BJ (cell line): ENCODE measurements around the gene AMZ1. TPM values are rescaled to one million over a fixed set of nuclear protein-coding genes. Genes with fewer than 3 reads are reported as not detected.

Experiments
- CTCF ChIA-PET: fragments of 350-600 bp; formaldehyde crosslinking; extraction: SDS; loops from one replicate; lab custom pipeline; 2021; ENCODE audit warnings: antibody characterized with exemption, inconsistent platforms; lab: Yijun Ruan, JAX
- POLR2A ChIA-PET: fragments of 300-600 bp; sonication (Branson Sonifier 250); formaldehyde crosslinking; extraction: SDS; loops from one replicate; lab custom pipeline; 2021; ENCODE audit warnings: antibody characterized with exemption; lab: Charles Lee
- DNase-seq: peaks from one replicate; pipeline ENCODE4 v3.0.0-alpha.2; 2011; ENCODE audit warnings: low read depth
- H3K27me3 ChIP-seq: 2 replicates; pipeline ENCODE4 v1.6.0; 2011; ENCODE audit warnings: low read length; ENCODE audit not compliant: control insufficient read depth, insufficient read depth
- H3K36me3 ChIP-seq: 2 replicates; pipeline ENCODE4 v1.5.1; 2011; ENCODE audit warnings: low read length; ENCODE audit not compliant: control insufficient read depth, insufficient read depth
- H3K4me3 ChIP-seq: 2 replicates; pipeline ENCODE4 v1.5.1; 2011; ENCODE audit warnings: low read depth, mild to moderate bottlenecking, control low read depth, low read length
- polyA plus RNA-seq: library from polyadenylated mRNA; depleted of rRNA; stranded (reverse); fragments of >200 nt; gene quantifications from 2 replicates; pipeline ENCODE4 v1.2.3, GENCODE V29; 2011
- TF ChIP-seq, protein P1 (sequence below): IDR thresholded peaks from 2 replicates; pipeline ENCODE4 v1.5.1; 2011; ENCODE audit warnings: low read depth, mild to moderate bottlenecking, control low read depth, inconsistent platforms, low read length, moderate library complexity; ENCODE audit not compliant: insufficient read depth

AMZ1 gene
- polyA plus RNA-seq, 1 experiment = 3.7 TPM

DNA sequence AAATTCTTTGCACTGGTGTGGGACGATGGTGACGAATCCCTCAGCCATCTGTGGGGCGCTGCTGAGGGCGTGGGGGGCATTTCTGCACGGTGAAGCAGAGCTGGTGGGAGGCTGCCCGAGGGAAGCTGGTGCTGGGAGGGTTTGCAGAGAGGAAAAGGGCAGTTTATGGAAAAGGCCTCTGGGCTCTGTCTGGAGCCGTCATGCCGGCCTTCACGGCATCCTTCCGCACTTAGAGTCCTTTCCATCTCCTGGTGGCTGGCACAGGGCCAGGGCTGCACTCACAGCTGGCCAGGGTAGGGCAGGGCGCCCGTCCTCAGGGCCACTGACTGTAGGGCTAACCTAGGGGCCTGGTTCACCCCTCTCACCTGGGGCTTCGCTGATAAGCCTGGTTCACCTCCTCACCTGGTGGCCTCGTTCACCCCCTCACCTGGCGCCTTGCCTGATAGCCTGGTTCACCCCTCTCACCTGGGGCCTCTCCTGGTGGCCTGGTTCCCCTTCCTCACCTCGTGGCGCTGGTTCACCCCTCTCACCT, 598 bp upstream of the AMZ1 start:
- Histone ChIP-seq H3K4me3 (peak overlapping the region; percentile 38), H3K27me3 (no peaks in the 10 kb centered on the region), H3K36me3 (no peaks in the 10 kb centered on the region)
- TF ChIP-seq, protein P1, sequence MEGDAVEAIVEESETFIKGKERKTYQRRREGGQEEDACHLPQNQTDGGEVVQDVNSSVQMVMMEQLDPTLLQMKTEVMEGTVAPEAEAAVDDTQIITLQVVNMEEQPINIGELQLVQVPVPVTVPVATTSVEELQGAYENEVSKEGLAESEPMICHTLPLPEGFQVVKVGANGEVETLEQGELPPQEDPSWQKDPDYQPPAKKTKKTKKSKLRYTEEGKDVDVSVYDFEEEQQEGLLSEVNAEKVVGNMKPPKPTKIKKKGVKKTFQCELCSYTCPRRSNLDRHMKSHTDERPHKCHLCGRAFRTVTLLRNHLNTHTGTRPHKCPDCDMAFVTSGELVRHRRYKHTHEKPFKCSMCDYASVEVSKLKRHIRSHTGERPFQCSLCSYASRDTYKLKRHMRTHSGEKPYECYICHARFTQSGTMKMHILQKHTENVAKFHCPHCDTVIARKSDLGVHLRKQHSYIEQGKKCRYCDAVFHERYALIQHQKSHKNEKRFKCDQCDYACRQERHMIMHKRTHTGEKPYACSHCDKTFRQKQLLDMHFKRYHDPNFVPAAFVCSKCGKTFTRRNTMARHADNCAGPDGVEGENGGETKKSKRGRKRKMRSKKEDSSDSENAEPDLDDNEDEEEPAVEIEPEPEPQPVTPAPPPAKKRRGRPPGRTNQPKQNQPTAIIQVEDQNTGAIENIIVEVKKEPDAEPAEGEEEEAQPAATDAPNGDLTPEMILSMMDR = no peak
- CTCF ChIA-PET = interaction anchor here (0.7 to 1.2 kb wide), 3 partner anchors 19 to 120 kb away, joined by 3 to 5 read pairs (median 3); no protein-coding TSS in a partner anchor
- DNase-seq = peak; percentile 51
- POLR2A ChIA-PET = interaction anchor here (0.6 to 0.7 kb wide), 3 partner anchors 16 to 153 kb away, joined by 5 to 26 read pairs (median 5); no protein-coding TSS in a partner anchor

DNA sequence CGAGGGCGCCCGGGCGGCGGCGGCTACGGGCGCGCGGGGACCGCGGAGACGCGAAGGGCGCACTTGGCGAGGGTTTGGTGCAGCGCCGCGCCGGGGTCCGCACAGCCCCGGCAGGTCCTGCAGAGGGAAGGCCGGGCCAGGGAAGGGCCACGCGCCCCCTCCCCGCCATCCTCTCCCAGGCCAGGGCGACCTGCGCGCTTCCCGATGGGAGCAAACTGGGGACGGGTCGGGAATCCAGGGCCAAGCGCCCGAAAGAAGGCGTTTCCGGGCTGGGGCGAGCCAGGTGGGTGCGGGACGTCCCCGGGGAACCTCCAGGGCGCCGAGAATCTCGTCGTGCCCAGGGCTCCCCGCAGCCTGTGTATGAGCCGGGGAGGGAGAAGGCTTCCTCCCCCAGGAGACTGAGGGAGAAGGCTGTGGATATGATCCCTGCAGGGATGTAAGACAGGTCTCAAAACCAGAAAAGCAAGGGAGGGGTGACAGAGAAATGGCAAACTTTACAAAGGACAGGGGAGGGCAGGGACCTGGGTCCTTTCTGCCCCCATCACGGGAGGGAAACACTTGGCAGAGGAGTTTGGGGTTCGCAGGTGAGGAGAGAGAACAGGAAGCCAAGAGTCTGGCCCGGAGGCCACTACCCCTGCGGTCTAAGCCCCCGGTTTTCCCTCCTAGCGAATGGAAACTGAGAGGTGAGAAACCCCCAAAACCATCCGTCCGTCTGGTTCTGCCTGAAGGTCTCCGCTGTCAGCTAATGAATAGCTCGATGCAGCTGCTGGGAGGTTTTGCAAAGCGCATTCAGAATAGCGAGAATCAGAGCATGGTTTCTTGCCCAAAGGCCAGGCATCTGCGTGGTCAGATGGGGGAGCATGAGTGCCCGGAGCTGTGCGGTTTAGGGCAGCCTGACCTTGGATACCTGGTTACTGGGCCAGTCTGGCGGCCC, 674 bp downstream of the AMZ1 start:
- Histone ChIP-seq H3K4me3 (peak overlapping the region; percentile 38), H3K27me3 (no peaks in the 10 kb centered on the region), H3K36me3 (no peaks in the 10 kb centered on the region)
- ChIA-PET CTCF (interaction anchor here (2.3 kb wide), 1 partner anchor 10 kb away, joined by 6 read pairs; no protein-coding TSS in a partner anchor), POLR2A (no interaction called here)
- TF ChIP-seq, protein P1 = no peak
- no peak for DNase-seq

DNA sequence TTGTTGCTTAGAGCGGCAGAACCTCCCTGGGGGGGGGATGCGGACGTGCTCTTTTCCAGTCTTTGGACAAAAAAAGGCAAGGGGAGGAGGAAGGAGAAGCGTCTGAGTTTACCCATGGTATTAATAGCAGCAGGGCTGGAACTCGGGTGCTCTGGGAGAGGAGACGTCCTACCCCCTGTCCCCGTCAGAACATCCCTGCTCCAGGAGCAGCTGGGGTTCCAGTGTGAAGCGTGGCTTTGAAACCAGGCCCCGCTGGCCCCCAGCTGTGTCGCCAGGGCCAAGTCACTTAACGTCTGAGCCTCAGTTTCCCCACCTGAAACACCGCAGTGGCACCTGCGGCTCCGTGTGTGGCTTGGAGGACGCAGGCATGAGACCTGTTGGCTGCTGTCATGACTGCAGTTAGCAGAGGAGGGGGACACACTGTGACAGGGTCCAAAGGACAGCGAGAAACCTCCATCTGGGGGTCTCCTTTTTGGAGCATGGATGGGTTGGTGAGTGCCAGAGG, 1.4 kb downstream of the AMZ1 start:
- ChIA-PET CTCF (interaction anchor here (0.6 to 3.9 kb wide), 6 partner anchors 9 to 713 kb away, joined by 3 to 19 read pairs (median 5); no protein-coding TSS in a partner anchor), POLR2A (no interaction called here)
- TF ChIP-seq, protein P1 = no peak
- Histone ChIP-seq H3K4me3 (no peak overlapping the region), H3K36me3 (no peaks in the 10 kb centered on the region), H3K27me3 (no peaks in the 10 kb centered on the region)
- no peak for DNase-seq

DNA sequence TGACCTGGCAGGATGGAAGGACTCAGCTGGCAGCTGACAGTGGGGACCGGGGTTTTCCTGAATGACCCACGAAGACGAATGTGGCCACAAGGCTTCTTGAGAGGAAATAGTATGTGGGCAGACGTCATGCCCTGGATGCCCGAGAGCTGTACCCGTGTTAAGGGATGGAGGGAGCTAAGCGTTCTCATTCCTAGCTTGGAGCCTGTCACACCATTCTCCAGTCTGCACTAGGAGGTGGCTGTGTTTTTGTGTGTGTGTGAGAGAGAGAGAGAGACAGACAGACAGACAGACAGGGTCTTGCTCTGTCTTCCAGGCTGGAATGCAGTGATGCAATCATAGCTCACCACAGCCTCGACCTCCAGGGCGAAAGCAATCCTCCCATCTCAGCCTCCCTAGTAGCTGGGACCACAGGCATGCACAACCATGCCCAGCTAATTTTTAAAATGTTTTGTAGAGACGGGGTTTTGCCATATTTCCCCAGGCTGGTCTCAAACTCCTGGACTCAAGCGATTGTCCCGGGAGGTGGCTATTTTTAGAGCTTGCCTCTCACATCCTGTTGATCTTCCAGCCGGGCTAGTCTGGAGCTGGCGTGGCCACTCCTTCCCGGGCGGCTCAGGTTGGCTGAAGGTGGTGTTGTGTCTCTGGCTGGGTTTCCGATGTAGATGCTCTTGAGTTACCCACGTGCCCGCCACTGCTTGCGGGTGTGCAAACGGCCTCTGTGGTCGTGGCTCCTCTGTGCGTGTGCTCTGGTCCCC, 2.1 kb downstream of the AMZ1 start:
- ChIA-PET POLR2A (no interaction called here), CTCF (interaction anchor here (0.6 to 3.9 kb wide), 6 partner anchors 9 to 712 kb away, joined by 3 to 19 read pairs (median 5); no protein-coding TSS in a partner anchor)
- Histone ChIP-seq H3K4me3 (no peak overlapping the region), H3K27me3 (no peaks in the 10 kb centered on the region), H3K36me3 (no peaks in the 10 kb centered on the region)
- TF ChIP-seq, protein P1 = no peak
- DNase-seq = peak; percentile 17
